Stimulated activated CD4-positive, alpha-beta T cell treated with anti-CD3 and anti-CD28 coated beads, TNF-alpha, amount 100 ng/mL, for 1 hour (primary cell): ENCODE results near the gene PASK.
"Not testable (repeated sequence)": the region's sequence is repeated elsewhere in the genome, so short reads cannot be mapped to it uniquely, and the experiment has no call there.

ENCODE experiments used
- DNase-seq, 3 donors: peaks; one replicate each; pipeline ENCODE4 v3.0.0-alpha.2; 2020; ENCODE audit warnings: low read depth in 3 of 3, low spot score in 1 of 3

Gene PASK

GRCh38 chr2:241107031-241107783 lies 42.1 kb downstream of the PASK start:
- DNase-seq: no peak

GRCh38 chr2:241105641-241106040 lies 43.6 kb downstream of the PASK start:
- DNase-seq: no peak

- not testable (repeated sequence) for DNase-seq
Observed at GRCh38 chr2:241104611-241105010, 44.7 kb downstream of the PASK start.

GRCh38 chr2:241103176-241103595 lies 46.1 kb downstream of the PASK start:
- no peak for DNase-seq

GRCh38 chr2:241102239-241102803 lies 47.0 kb downstream of the PASK start, which contains the start of gene MTERF4:
MTERF4 (minus strand) TSS chr2:241102287; CDS start chr2:241102273, 14 bp downstream.
- DNase-seq: peak; percentile 61 to 84 (median 77)

- DNase-seq: no peak
Observed at GRCh38 chr2:241099246-241099645, 50.0 kb downstream of the PASK start.

GRCh38 chr2:241096979-241097378 lies 52.3 kb downstream of the PASK start:
- DNase-seq: no peak

- no peak for DNase-seq
Observed at GRCh38 chr2:241095594-241096290, 53.5 kb downstream of the PASK start.

GRCh38 chr2:241094924-241095420 lies 54.3 kb downstream of the PASK start:
- DNase-seq: no peak

- no peak for DNase-seq
Observed at GRCh38 chr2:241094172-241094571, 55.1 kb downstream of the PASK start.

GRCh38 chr2:241093133-241093781 lies 56.0 kb downstream of the PASK start:
- DNase-seq: not testable (repeated sequence)

GRCh38 chr2:241092677-241093076 lies 56.6 kb downstream of the PASK start:
- DNase-seq: no peak

- DNase-seq: no peak
Observed at GRCh38 chr2:241091734-241092445, 57.4 kb downstream of the PASK start.

- no peak for DNase-seq
Observed at GRCh38 chr2:241091201-241091600, 58.1 kb downstream of the PASK start.

- no peak for DNase-seq
Observed at GRCh38 chr2:241088791-241089732, 60.2 kb downstream of the PASK start.

GRCh38 chr2:241088376-241088775 lies 60.9 kb downstream of the PASK start:
- DNase-seq: no peak

GRCh38 chr2:241087420-241088268 lies 61.6 kb downstream of the PASK start:
- no peak for DNase-seq

GRCh38 chr2:241084856-241085444 lies 64.3 kb downstream of the PASK start:
- no peak for DNase-seq

GRCh38 chr2:241083091-241083415 lies 66.2 kb downstream of the PASK start:
- DNase-seq: no peak
